Omental fat pad (tissue), 4 donors: ENCODE data around the gene TGFBR3. TPM values are rescaled to one million over a fixed set of nuclear protein-coding genes. Genes with fewer than 3 reads are reported as not detected.

Experiments used
- ATAC-seq: fragments of 150-250 bp; one replicate; pipeline ENCODE4 v1.9.1; 2016; ENCODE audit warnings: mild to moderate bottlenecking, moderate library complexity; ENCODE audit not compliant: low FRiP score
- DNase-seq: peaks from one replicate; pipeline ENCODE4 v3.0.0-alpha.2; 2019; ENCODE audit warnings: low spot score
- total RNA-seq, 4 donors: library from RNA; depleted of rRNA; stranded (reverse); fragments of >200 nt; gene quantifications; one replicate each; pipeline ENCODE4 v1.1.0, GENCODE V29; 2016
- TF ChIP-seq, protein P1 (sequence below), 3 donors: fragments of 450-650 bp; IDR thresholded peaks; one replicate each; pipeline ENCODE4 v1.5.1; 2016 to 2017; ENCODE audit warnings: antibody characterized with exemption in 3 of 3, mild to moderate bottlenecking in 3 of 3, moderate library complexity in 2 of 3

The TGFBR3 gene
- 100 to 1,000 TPM; 104 to 267 (median 196) TPM for total RNA-seq

- ATAC-seq: peak; percentile 93
- TF ChIP-seq, protein P1, sequence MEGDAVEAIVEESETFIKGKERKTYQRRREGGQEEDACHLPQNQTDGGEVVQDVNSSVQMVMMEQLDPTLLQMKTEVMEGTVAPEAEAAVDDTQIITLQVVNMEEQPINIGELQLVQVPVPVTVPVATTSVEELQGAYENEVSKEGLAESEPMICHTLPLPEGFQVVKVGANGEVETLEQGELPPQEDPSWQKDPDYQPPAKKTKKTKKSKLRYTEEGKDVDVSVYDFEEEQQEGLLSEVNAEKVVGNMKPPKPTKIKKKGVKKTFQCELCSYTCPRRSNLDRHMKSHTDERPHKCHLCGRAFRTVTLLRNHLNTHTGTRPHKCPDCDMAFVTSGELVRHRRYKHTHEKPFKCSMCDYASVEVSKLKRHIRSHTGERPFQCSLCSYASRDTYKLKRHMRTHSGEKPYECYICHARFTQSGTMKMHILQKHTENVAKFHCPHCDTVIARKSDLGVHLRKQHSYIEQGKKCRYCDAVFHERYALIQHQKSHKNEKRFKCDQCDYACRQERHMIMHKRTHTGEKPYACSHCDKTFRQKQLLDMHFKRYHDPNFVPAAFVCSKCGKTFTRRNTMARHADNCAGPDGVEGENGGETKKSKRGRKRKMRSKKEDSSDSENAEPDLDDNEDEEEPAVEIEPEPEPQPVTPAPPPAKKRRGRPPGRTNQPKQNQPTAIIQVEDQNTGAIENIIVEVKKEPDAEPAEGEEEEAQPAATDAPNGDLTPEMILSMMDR (IDR thresholded peaks at IDR 0.05): no peak
- DNase-seq: peak; percentile 69
These were observed at the start of gene TGFBR3 for GRCh38 chr1:91885716-91886506. Gene TGFBR3, minus strand, starts transcription at chr1:91886151. Its CDS starts 24,620 bp downstream, at chr1:91861531.

DNA sequence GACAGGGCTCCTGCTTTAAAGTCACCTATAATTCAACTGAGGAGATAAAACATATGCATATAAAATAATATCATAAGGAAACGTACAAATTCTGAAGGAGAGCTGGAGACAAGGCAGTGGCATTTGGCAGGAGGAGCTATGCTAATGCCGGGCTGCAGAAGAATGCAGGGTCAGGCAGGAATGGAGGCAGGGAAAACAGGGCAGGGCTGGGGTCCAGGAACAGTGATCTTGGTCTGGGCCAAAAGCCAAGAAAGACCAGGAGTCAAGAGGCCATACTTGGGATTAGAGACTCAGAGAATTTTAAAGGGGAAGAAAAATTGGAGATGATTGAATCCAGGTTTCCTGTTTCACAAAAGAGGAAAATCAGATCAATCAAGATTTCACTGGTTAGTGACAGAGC, 43.3 kb upstream of the TGFBR3 start:
- no peak for ATAC-seq
- DNase-seq: no peak
- TF ChIP-seq, protein P1 (IDR thresholded peaks at IDR 0.05): no peak

GRCh38 chr1:91928026-91928425, 42.1 kb upstream of the TGFBR3 start:
- ATAC-seq (no peak), DNase-seq (no peak)
- TF ChIP-seq, protein P1 (IDR thresholded peaks at IDR 0.05): no peak

GRCh38 chr1:91925644-91926435, 39.9 kb upstream of the TGFBR3 start:
- TF ChIP-seq, protein P1 (IDR thresholded peaks at IDR 0.05): no peak
- no peak for DNase-seq

DNA sequence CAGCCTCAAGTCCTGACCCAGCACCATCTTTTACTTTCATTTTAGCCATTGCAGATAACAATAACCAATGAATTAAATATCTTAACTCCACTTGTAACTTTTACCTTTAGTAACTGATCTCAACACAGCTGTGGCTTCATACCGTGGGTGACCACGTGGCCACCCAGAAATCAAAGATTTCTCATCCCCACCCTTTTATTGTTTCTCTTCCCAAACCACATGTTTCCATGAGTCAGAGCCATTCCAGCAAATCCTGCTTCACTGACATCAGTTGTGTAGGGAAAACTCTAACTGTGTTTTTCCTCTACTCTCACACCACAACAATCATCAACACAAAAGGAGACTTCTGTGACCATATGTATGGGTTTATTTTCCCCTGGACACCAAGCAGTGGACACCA, 38.2 kb upstream of the TGFBR3 start:
- DNase-seq (no peak), ATAC-seq (no peak)
- TF ChIP-seq, protein P1 (IDR thresholded peaks at IDR 0.05): no peak

More at GRCh38 chr1:91925644-91926435, 39.9 kb upstream of the TGFBR3 start:
- no peak for ATAC-seq

GRCh38 chr1:91919962-91920361, 34.0 kb upstream of the TGFBR3 start:
- DNase-seq: no peak
- ATAC-seq: no peak
- TF ChIP-seq, protein P1 (IDR thresholded peaks at IDR 0.05): no peak
